CD4-positive, alpha-beta T cell treated with Interleukin-1 beta for 1 hour (primary cell): ENCODE data around the gene ADCY6.
"Not testable (repeated sequence)": the region's sequence is repeated elsewhere in the genome, so short reads cannot be mapped to it uniquely, and the experiment has no call there.

ENCODE experiments used
- DNase-seq, 2 donors: peaks; one replicate each; pipeline ENCODE4 v3.0.0-alpha.2; 2020 to 2022

Gene ADCY6

GRCh38 chr12:48750215-48750614 is 38.7 kb downstream of the ADCY6 start:
- DNase-seq: no peak

- no peak for DNase-seq
Measured at GRCh38 chr12:48744251-48745008, 44.5 kb downstream of the ADCY6 start.

GRCh38 chr12:48739618-48740269 is 49.1 kb downstream of the ADCY6 start:
- no peak for DNase-seq

GRCh38 chr12:48736456-48736855 is 52.4 kb downstream of the ADCY6 start:
- DNase-seq: no peak

GRCh38 chr12:48728807-48729206 is 60.1 kb downstream of the ADCY6 start:
- DNase-seq: no peak

- DNase-seq: not testable (repeated sequence)
Measured at GRCh38 chr12:48720737-48721136, 68.2 kb downstream of the ADCY6 start.

GRCh38 chr12:48720171-48720570 is 68.7 kb downstream of the ADCY6 start:
- DNase-seq: not testable (repeated sequence)

- DNase-seq: not testable (repeated sequence)
Measured at GRCh38 chr12:48719002-48719401, 69.9 kb downstream of the ADCY6 start.

- no peak for DNase-seq
Measured at GRCh38 chr12:48717252-48717695, 71.6 kb downstream of the ADCY6 start.

- DNase-seq: peak; percentile 99 to 100
Measured at GRCh38 chr12:48716493-48717251, 72.2 kb downstream of the ADCY6 start, which contains the start of gene CCNT1. TSS of gene CCNT1 (minus strand) at chr12:48716707. CDS start at chr12:48716675, 32 bp downstream.
